IPS DF 4.7 (cell line): ENCODE results near the gene TP53I13.
"Not testable (repeated sequence)": the region's sequence is repeated elsewhere in the genome, so short reads cannot be mapped to it uniquely, and the experiment has no call there.

ENCODE experiments used
- DNase-seq: peaks from one replicate; pipeline ENCODE4 v3.0.0-alpha.2; 2013; ENCODE audit warnings: low spot score; ENCODE audit errors: extremely low read depth

TP53I13 gene

GRCh38 chr17:29568331-29569244, at the start of gene TP53I13:
Gene TP53I13, plus strand, starts transcription at chr17:29568701. Its CDS starts 58 bp downstream, at chr17:29568759.
- DNase-seq: no peak

DNA sequence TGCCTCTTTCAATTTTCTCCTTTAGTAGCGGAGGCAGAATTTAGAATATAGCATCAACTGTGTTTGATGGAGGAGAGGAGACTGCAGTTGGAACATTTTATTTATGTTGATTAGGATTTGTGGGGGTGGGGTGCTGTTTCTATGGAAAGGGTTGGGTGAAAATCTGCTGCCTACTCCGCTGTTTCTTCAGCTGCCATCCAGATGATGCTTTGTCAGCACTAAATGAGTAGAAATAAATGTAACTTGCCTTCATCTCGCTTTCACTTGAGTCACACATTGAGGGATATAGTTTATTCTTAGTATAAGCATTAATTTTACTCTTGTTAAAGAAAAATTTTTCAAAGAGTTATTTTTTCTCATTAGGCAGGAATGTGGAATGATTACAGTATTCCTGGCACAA, 43.8 kb upstream of the TP53I13 start:
- DNase-seq: no peak

DNA sequence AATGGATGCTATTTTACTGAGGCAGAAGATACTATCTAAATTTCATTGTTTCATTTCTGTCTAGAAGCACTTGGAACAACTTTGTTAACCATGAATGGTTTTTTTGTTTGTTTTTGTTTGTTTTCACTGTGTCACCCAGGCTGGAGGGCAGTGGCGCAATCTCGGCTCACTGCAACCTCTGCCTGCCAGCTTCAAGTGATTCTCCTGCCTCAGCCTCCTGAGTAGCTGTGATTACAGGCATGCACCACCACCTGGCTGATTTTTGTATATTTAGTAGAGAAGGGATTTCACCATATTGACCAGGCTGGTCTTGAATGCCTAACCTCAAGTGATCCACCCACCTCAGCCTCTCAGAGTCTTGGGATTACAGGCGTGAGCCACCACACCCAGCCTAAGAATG, 42.2 kb upstream of the TP53I13 start:
- no peak for DNase-seq

- no peak for DNase-seq
These were observed 34.5 kb upstream of the TP53I13 start for GRCh38 chr17:29533976-29534375.

DNA sequence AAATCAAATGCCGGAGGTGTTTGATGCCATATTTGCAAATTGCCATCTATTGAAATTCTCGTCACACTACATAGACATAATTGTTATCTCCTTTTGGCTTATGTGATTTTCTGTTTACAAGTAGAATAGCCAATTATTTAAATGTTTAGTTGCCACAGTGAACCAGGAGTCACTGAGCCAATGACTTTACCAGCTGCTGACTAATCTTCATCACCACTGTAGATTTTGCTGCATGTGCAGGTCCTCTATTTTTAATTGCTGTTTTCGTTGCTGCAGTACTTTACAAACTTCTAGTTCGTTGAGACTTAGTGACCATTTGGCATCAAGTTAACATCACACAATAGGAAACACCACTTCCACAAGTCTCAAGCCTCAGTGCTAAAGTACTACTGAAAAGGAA, 24.4 kb upstream of the TP53I13 start:
- no peak for DNase-seq

GRCh38 chr17:29546085-29546484, 22.4 kb upstream of the TP53I13 start:
- no peak for DNase-seq

- DNase-seq: no peak
These were observed 21.7 kb upstream of the TP53I13 start for GRCh38 chr17:29546830-29547229.

GRCh38 chr17:29549177-29549923, 19.2 kb upstream of the TP53I13 start:
- no peak for DNase-seq

DNA sequence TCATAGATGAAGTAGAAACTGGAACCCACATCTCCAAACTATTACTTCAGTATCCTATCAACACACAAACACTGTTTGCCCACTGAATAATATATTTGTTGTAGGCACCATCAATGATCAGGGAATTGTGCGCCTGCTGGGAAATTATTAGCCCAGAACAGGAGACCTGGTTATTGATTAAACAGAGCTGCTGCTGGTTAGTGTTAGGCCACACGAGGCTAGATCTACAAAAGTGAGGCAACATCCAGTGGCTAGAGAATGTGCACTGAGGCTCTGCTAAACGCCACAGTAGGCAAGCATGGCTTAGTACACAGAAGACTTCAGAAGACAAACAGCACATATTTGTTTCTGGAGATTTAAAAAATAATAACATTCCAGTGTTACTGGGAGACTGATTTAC, 12.7 kb upstream of the TP53I13 start:
- DNase-seq: no peak

- no peak for DNase-seq
These were observed 11.3 kb upstream of the TP53I13 start for GRCh38 chr17:29557085-29557738.

DNA sequence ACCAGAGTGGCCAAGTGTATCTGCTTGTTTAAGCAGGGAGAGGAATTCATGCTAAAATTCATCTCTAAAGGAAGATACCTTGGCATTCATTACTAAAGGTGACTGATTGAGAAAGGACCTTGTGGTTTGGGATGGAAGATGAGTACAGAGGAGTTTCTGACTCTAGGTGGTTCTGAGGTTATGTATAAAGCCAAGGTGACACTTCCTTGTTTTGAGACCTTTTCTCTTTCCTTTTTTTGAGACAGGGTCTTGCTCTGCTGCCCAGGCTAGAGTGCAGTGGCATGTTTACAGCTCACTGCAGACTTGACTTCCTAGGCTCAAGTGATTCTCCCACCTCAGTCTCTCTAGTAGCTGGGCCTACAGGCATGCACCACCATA, 10.8 kb upstream of the TP53I13 start:
- no peak for DNase-seq

DNA sequence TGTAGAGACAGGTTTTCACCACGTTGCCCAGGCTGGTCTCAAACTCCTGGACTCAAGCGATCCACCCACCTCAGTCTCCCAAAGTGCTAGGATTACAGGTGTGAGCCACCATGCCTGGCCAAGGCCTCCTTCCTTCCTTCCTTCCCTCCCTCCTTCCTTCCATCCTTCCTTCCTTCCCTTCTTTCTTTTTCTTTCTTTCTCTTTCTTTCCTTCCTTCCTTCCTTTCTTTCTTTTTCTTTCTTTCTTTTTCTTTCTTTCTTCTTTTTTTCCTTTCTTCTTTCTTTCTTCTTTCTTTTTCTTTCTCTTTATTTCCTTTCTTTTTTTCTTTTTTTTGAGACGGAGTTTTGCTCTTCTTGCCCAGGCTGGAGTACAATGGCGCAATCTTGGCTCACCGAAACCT, 10.4 kb upstream of the TP53I13 start:
- DNase-seq: not testable (repeated sequence)

GRCh38 chr17:29559640-29560039, 8.9 kb upstream of the TP53I13 start:
- no peak for DNase-seq

DNA sequence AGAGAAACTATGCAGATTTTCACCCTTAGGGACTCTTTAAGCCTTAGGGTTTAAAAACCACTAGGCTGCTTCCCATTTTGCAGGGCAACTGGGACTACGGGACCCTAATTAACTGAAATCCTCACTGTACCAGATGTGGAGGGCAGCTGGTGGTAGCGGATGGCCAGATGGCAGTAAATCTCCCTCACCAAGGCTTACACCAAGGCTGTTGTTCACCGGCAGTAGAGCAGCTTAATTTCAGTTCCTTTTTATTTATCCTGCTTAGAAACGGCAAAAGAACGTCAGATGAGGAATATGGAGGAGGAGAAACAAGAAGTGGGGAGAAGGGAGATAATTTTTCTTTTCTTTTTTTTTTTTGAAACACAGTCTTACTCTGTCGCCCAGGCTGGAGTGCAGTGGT, 8.2 kb upstream of the TP53I13 start:
- DNase-seq: no peak

- DNase-seq: no peak
These were observed 6.7 kb upstream of the TP53I13 start for GRCh38 chr17:29561554-29562517.

GRCh38 chr17:29562615-29563014, 5.9 kb upstream of the TP53I13 start:
- no peak for DNase-seq

- no peak for DNase-seq
These were observed 4.7 kb upstream of the TP53I13 start for GRCh38 chr17:29563816-29564215.

DNA sequence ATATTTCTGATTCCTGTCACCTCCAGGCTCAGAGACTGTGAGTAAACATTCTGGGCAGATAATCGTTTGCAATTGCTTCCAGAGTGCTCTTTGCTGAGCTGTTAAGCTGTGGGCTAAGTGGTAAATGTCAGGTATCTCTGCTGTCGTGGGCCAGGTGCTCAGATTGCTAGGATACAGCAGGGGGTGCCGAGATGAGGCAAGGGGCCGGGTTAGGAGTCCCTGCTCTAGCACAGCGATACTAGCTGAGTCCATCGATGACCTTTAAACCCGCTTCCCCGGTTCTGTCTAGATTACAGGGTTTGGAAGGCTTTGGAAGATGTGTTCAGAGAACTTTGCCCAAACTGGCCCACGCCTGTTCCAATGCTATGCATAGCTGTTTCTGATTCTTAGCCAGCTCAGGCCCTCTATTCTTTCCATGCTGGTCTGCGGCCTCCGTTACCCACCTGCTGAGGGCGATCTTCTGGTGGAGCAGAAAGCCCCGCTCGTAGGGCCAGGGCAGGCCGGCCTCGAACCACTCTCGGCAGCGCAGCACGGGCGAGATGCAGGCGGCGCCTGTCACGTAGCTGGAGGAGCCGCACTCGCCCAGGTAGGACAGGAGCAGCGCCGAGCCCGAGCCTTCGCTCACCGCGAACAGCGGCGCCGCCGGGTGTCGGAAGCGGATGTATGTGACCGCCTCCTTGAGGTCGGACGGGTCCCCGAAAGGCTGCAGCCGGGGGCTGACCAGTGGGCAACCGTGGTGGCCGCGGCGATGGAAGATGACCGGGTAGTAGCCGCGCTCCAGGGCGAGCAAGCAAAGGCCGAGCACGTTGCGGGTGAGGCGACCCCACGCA, 2.6 kb upstream of the TP53I13 start:
- no peak for DNase-seq

DNA sequence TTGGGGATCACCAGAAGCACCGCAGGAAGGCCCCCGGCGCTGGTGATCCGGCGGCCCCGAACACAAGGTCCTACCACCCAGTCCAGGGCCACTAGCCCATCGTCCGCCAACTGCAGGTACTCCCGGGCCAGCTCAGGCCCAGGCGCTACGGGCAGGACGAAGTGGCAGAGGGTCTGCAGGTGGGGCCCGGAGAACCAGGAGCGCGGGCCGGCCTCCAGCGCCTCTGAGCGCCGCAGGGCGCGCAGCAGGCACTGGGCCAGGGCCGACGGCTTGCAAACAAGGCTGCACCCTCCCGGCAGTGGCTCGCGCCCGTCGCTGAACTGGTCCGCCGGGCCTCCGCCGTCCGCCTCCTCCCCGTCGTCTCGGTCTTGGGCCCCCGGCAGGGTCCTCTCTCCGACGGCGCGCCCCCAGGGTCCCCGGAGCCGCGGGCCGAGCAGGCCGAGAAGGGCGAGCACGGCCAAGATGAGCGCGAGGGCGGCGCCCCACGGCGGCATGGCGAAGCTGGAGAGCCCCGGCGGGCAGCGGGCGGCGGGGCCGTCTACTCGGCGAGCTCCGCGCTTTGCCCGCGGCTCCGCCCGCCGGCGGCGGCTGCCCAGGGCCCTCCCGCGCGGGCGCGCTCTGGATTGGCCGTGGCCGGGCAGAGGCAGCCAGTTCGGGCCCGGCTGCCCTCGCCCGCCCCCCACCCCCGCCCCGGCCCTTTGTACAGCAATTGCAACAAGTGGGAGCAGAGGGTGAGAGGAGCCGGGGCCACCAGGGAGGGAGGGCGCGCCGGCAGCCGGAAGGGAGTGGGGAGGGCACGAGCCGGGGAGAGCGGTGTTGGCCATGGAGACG, 1.8 kb upstream of the TP53I13 start, which contains the start of gene ABHD15:
Gene ABHD15, minus strand, starts transcription at position 565 of the 831 bp plus-strand sequence. Its CDS starts 71 bp downstream, at position 494.
- DNase-seq: no peak
